ENCODE measurements around the gene TSPAN6. TPM values are rescaled to one million over a fixed set of nuclear protein-coding genes. Genes with fewer than 3 reads are reported as not detected.

Gene TSPAN6
- total RNA-seq, 1 donor from 2014 or later, result 25.7 TPM

GRCh38 chrX:100593581-100593980, 43.0 kb downstream of the TSPAN6 start:
- no peaks in the 10 kb centered on the region for H3K27me3 Mint-ChIP-seq (ENCODE audit: unreplicated experiment)
- no peaks in the 10 kb centered on the region for H3K9me3 Mint-ChIP-seq (ENCODE audit: unreplicated experiment)
- H3K36me3 Mint-ChIP-seq (ENCODE audit: unreplicated experiment), result no peaks in the 10 kb centered on the region
- no peak overlapping the region for H3K27ac Mint-ChIP-seq (ENCODE audit: unreplicated experiment)
- no peaks in the 10 kb centered on the region for H3K4me1 Mint-ChIP-seq (ENCODE audit: low read depth, unreplicated experiment)
- no peak for DNase-seq
- no peak overlapping the region for H3K4me3 Mint-ChIP-seq (ENCODE audit: unreplicated experiment)
- TF ChIP-seq, protein P1, sequence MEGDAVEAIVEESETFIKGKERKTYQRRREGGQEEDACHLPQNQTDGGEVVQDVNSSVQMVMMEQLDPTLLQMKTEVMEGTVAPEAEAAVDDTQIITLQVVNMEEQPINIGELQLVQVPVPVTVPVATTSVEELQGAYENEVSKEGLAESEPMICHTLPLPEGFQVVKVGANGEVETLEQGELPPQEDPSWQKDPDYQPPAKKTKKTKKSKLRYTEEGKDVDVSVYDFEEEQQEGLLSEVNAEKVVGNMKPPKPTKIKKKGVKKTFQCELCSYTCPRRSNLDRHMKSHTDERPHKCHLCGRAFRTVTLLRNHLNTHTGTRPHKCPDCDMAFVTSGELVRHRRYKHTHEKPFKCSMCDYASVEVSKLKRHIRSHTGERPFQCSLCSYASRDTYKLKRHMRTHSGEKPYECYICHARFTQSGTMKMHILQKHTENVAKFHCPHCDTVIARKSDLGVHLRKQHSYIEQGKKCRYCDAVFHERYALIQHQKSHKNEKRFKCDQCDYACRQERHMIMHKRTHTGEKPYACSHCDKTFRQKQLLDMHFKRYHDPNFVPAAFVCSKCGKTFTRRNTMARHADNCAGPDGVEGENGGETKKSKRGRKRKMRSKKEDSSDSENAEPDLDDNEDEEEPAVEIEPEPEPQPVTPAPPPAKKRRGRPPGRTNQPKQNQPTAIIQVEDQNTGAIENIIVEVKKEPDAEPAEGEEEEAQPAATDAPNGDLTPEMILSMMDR (IDR thresholded peaks at IDR 0.05; ENCODE audit: partially characterized antibody, unreplicated experiment), result no peak

- Mint-ChIP-seq H3K4me3 (ENCODE audit: unreplicated experiment) (no peak overlapping the region), H3K9me3 (ENCODE audit: unreplicated experiment) (no peaks in the 10 kb centered on the region), H3K27me3 (ENCODE audit: unreplicated experiment) (no peaks in the 10 kb centered on the region), H3K36me3 (ENCODE audit: unreplicated experiment) (no peaks in the 10 kb centered on the region), H3K4me1 (ENCODE audit: low read depth, unreplicated experiment) (no peaks in the 10 kb centered on the region), H3K27ac (ENCODE audit: unreplicated experiment) (no peak overlapping the region)
- TF ChIP-seq, protein P1 (IDR thresholded peaks at IDR 0.05; ENCODE audit: partially characterized antibody, unreplicated experiment), result no peak
- DNase-seq, result no peak
These were observed 43.5 kb downstream of the TSPAN6 start for GRCh38 chrX:100593126-100593525.

DNA sequence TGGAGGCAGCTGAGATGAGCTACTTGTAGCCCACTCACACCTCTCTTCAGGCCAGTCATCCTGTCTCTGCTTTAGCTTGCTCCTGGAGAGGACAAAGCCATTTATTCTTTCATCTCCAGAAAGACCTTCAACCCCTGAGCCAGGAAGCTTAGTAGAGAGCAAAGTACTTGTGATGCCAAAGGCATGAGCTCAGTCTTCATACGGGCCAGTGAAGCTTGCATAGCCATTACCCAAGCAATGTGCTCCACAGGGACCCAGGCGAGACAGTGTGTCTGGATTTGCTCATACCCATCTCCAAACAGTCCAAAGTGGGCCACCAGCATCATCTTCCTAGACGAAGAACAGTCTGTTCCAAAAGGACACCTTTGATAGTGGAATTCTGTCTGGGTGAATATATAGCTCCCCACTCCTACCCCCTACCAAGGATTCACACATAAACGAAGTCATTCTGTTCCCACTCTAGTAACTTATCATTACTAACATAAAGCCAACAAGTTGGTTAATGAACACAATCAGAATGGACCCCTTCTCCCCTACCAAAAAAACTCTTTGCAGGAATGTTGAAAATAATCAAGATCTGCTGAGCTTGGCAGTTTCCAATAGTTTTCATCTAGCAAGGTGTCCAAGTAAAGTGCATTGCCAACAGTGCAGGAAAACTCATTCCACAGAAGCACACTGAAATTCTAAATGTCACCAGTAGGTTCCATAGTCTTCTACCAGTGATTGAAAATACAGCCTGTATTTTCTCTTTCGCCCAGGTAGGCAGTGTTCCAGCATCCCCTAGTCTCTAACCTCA, 45.2 kb downstream of the TSPAN6 start:
- Mint-ChIP-seq H3K9me3 (ENCODE audit: unreplicated experiment) (no peaks in the 10 kb centered on the region), H3K4me3 (ENCODE audit: unreplicated experiment) (no peak overlapping the region), H3K27me3 (ENCODE audit: unreplicated experiment) (no peaks in the 10 kb centered on the region), H3K4me1 (ENCODE audit: low read depth, unreplicated experiment) (no peaks in the 10 kb centered on the region), H3K36me3 (ENCODE audit: unreplicated experiment) (no peaks in the 10 kb centered on the region), H3K27ac (ENCODE audit: unreplicated experiment) (no peak overlapping the region)
- no peak for DNase-seq
- TF ChIP-seq, protein P1 (IDR thresholded peaks at IDR 0.05; ENCODE audit: partially characterized antibody, unreplicated experiment), result no peak

GRCh38 chrX:100587861-100588260, 48.7 kb downstream of the TSPAN6 start:
- no peaks in the 10 kb centered on the region for H3K9me3 Mint-ChIP-seq (ENCODE audit: unreplicated experiment)

GRCh38 chrX:100586747-100587146, 49.9 kb downstream of the TSPAN6 start:
- Mint-ChIP-seq H3K27me3 (ENCODE audit: unreplicated experiment) (no peaks in the 10 kb centered on the region), H3K9me3 (ENCODE audit: unreplicated experiment) (no peaks in the 10 kb centered on the region), H3K27ac (ENCODE audit: unreplicated experiment) (no peak overlapping the region), H3K4me3 (ENCODE audit: unreplicated experiment) (no peak overlapping the region), H3K4me1 (ENCODE audit: low read depth, unreplicated experiment) (no peaks in the 10 kb centered on the region), H3K36me3 (ENCODE audit: unreplicated experiment) (no peaks in the 10 kb centered on the region)
- TF ChIP-seq, protein P1 (IDR thresholded peaks at IDR 0.05; ENCODE audit: partially characterized antibody, unreplicated experiment), result no peak
- DNase-seq, result no peak

More at GRCh38 chrX:100587861-100588260, 48.7 kb downstream of the TSPAN6 start:
- DNase-seq, result no peak
- H3K27ac Mint-ChIP-seq (ENCODE audit: unreplicated experiment), result no peak overlapping the region
- TF ChIP-seq, protein P1 (IDR thresholded peaks at IDR 0.05; ENCODE audit: partially characterized antibody, unreplicated experiment), result no peak
- no peaks in the 10 kb centered on the region for H3K4me1 Mint-ChIP-seq (ENCODE audit: low read depth, unreplicated experiment)
- no peak overlapping the region for H3K4me3 Mint-ChIP-seq (ENCODE audit: unreplicated experiment)
- no peaks in the 10 kb centered on the region for H3K27me3 Mint-ChIP-seq (ENCODE audit: unreplicated experiment)
- no peaks in the 10 kb centered on the region for H3K36me3 Mint-ChIP-seq (ENCODE audit: unreplicated experiment)
